Gastrocnemius medialis (tissue), 4 donors: ENCODE results near the gene PPP2R2C.

Experiments
- CTCF ChIP-seq, 5 experiments: fragments of 450-650 bp in 3 of 5; fragments of 200-600 bp in 2 of 5; sonication (generic) in 2 of 5; IDR thresholded peaks in 4 of 5; conservative IDR thresholded peaks in 1 of 5; 1 replicate in 4 of 5; 2 replicates in 1 of 5; pipeline ENCODE4 v1.5.1; 2016 to 2019; ENCODE audit warnings: antibody characterized with exemption in 5 of 5, mild to moderate bottlenecking in 3 of 5, moderate library complexity in 3 of 5
- POLR2A ChIP-seq, 2 donors: fragments of 450-650 bp; IDR thresholded peaks; one replicate each; pipeline ENCODE4 v1.6.1; 2017; ENCODE audit warnings: antibody characterized with exemption in 2 of 2, mild to moderate bottlenecking in 2 of 2, moderate library complexity in 2 of 2

GRCh38 chr4:6467600-6467999, 4.8 kb downstream of the PPP2R2C start:
- TF ChIP-seq CTCF (IDR thresholded peaks at IDR 0.05 in 4 of 5, conservative IDR thresholded peaks at IDR 0.05 in 1 of 5): no peak
- no peak for TF ChIP-seq POLR2A (IDR thresholded peaks at IDR 0.05)
